ENCODE data around the gene HS6ST3.
"Not testable (repeated sequence)": the region's sequence is repeated elsewhere in the genome, so short reads cannot be mapped to it uniquely, and the experiment has no call there.

Gene HS6ST3

GRCh38 chr13:96093296-96094006 is 3.5 kb downstream of the HS6ST3 start:
- DNase-seq, result no peak

GRCh38 chr13:96100457-96101220 is 10.7 kb downstream of the HS6ST3 start:
- DNase-seq, result no peak

- DNase-seq, result no peak
These were observed 14.6 kb downstream of the HS6ST3 start for GRCh38 chr13:96104516-96104915.

- not testable (repeated sequence) for DNase-seq
These were observed 18.2 kb downstream of the HS6ST3 start for GRCh38 chr13:96108072-96108471.

- no peak for DNase-seq
These were observed 19.2 kb downstream of the HS6ST3 start for GRCh38 chr13:96109125-96109524.

GRCh38 chr13:96112936-96113335 is 23.0 kb downstream of the HS6ST3 start:
- DNase-seq, result no peak

- not testable (repeated sequence) for DNase-seq
These were observed 25.5 kb downstream of the HS6ST3 start for GRCh38 chr13:96115368-96115767.

- no peak for DNase-seq
These were observed 30.0 kb downstream of the HS6ST3 start for GRCh38 chr13:96119921-96120320.

GRCh38 chr13:96130818-96131340 is 41.0 kb downstream of the HS6ST3 start:
- DNase-seq, result no peak

GRCh38 chr13:96141032-96141431 is 51.1 kb downstream of the HS6ST3 start:
- DNase-seq, result no peak

- DNase-seq, result no peak
These were observed 69.8 kb downstream of the HS6ST3 start for GRCh38 chr13:96159725-96160124.

GRCh38 chr13:96161141-96161540 is 71.2 kb downstream of the HS6ST3 start:
- DNase-seq, result no peak

GRCh38 chr13:96165840-96166239 is 75.9 kb downstream of the HS6ST3 start:
- no peak for DNase-seq

GRCh38 chr13:96172066-96172465 is 82.2 kb downstream of the HS6ST3 start:
- no peak for DNase-seq

GRCh38 chr13:96178759-96179158 is 88.9 kb downstream of the HS6ST3 start:
- no peak for DNase-seq

GRCh38 chr13:96179309-96179708 is 89.4 kb downstream of the HS6ST3 start:
- no peak for DNase-seq

GRCh38 chr13:96181911-96182310 is 92.0 kb downstream of the HS6ST3 start:
- DNase-seq, result no peak

GRCh38 chr13:96185818-96186217 is 95.9 kb downstream of the HS6ST3 start:
- no peak for DNase-seq

- no peak for DNase-seq
These were observed 101.5 kb downstream of the HS6ST3 start for GRCh38 chr13:96191367-96191766.

- DNase-seq, result no peak
These were observed 103.9 kb downstream of the HS6ST3 start for GRCh38 chr13:96193728-96194310.

- no peak for DNase-seq
These were observed 108.1 kb downstream of the HS6ST3 start for GRCh38 chr13:96198038-96198437.

GRCh38 chr13:96199315-96199714 is 109.4 kb downstream of the HS6ST3 start:
- no peak for DNase-seq

GRCh38 chr13:96200810-96201209 is 110.9 kb downstream of the HS6ST3 start:
- no peak for DNase-seq

- DNase-seq, result no peak
These were observed 112.4 kb downstream of the HS6ST3 start for GRCh38 chr13:96202315-96202714.

Measured in CD4-positive, alpha-beta T cell treated with Interleukin-21 for 1 hour (primary cell).